Measurements from ENCODE around the gene NBEA.

NBEA gene

DNA sequence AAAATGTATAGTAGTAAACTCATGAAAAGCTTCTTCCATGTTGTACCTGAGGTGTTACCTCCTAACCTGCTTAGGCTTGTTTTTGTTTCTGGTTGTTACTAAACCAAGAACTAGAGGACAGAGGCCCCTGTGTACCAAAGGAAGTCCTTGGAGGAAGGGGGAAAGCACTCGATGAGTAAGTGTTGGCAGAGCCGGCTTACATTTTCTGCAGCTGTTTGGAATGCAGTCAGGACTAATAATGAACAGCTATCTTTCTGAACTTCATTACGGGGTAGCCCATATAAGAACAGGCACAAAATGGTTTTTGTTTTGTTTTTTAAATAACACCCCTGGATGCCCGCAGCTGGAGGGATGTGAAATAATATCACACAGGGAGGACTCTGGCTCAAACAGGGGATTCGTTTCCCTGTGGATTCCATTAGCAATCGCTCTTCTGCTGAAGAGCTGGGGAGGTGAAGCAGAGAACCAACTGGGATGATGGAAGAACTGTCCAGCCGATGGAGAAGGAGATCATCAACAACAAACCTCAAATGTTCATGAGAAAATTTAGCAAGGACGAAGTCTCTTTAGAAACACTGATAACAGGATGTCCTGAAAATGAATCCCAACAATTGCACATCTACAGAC is 748.6 kb downstream of the NBEA start:
- DNase-seq, result no peak

DNA sequence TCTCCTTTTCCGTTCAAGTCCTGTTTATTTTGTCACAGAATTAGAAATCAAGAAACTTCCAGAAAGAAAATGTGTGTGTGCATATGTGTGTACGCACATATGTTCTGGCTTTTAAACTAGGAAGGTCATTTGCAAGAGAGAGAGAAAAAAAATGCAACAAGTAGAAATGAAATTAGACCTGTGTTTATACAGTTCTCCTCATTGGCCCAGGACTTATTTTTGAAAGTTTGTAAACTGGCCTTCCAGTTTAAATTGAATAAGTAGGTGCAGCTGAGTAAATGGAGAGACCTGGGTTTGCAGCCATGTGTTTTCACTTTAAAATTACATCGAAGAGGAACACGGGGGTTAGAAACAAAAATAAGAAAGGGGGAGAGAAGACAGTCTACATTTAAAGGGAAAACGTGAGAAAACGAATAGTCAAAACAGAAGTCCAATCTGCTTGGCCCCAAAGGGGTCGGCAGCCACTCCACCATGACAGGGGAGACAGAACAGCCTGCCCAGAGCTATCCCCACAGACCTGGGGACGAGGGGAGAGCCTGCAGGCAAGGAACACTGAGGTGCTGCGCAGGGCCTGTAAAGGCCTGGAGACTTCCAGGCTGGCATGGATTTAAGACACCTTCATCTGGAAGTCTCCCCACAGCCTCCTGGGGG is 751.2 kb downstream of the NBEA start:
- no peak for DNase-seq

DNA sequence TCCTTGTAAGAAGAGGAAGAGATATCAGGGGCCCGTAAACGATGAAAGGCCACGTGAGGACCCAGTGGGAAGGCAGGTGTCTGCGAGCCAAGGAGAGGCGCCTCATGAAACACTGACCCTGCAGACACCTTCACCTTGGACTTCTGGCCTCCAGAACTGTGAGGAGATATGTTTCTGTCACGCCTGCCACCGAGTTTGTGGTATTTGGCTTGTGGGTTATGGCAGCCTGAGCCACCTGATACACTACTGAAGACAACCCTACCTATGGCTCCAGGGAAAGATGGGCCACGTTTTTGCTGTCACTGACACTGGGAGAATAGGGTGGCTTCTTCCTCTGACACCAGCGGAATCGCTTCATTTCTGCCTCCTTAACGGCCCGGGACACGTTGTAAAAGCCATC is 752.0 kb downstream of the NBEA start:
- DNase-seq, result no peak

DNA sequence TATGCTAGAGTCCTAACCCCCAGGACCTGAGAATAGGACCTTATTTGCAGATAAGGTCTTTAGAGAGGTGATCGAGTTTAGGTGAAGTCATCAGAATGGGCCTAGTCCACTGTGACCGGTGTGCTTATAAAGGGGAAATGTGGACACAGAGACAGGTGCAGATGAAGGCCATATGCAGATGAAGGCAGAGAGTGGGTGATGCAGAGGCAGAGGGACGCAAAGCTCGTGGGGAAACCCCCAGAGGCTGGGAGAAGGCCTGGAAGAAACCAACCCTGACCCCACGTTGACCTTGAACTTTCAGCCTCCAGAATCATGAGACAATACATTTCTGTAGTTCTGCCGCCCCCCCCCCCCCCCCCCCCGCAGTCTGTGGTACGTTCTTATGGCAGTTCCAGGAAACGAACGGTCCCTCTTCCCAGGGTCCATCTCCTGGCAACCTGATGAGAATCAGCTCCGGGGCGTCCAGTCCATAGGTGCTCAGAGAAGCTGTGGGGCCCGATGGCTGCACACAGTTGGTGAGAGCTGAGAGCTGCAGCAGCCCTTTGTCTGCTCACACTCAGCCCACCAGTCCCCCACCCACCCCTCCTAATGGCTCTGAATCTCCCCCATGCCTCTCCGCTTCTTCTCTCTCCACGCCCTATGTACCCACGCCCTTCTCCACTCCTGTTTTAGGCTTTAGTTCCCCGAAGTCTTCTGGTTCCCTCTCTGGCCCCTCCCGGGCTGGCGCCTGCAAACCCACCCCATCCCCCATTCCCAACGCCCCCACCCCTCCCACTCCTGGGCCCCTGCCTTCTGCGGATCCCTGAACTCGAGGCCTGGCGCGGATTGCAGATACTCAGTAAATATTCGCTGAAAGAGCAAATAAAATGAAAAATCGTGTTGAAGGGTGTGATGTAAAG is 752.7 kb downstream of the NBEA start:
- DNase-seq, result no peak

DNA sequence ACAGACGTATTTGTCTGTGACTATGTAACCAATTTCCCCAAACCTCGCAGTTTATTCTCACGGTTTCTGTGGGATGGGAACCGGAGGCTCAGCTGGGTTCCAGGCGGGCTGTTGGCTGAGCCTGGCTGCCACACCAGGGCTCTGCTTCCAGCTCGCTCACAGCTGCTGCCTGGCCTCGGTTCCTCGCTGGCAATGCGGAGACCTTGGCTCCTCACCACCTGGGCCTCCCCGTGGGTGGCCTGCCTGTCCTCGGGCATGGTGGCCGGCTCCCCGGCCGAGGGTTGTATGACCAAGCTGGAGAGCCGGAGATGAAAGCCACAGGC is 753.3 kb downstream of the NBEA start:
- DNase-seq, result no peak

DNA sequence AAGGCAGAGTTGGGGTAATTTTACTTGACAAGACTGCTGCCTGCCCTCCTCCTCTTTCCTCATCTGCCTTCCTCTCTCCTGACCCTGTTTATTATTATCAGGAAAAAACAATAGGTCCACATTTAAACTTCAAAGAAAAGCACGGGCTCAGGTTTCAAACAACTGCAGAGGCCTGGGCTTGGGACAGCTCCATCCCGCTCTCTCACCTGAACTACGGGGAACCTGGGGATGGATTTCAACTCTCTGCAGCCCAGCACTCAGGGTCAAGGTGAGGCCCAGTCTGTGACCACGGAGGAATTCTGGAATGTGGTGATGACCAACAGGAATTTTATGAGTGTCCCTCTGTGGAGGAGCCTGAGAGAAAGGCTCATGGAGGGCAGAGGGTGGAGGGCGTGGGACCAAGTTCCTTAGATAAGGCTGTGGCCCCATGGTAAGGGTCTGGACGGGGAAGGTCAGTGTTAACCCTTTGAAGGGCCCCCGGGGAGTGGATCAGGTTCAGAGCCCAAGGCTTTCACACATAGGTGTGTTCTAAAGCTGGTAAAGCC is 755.2 kb downstream of the NBEA start:
- DNase-seq, result no peak

DNA sequence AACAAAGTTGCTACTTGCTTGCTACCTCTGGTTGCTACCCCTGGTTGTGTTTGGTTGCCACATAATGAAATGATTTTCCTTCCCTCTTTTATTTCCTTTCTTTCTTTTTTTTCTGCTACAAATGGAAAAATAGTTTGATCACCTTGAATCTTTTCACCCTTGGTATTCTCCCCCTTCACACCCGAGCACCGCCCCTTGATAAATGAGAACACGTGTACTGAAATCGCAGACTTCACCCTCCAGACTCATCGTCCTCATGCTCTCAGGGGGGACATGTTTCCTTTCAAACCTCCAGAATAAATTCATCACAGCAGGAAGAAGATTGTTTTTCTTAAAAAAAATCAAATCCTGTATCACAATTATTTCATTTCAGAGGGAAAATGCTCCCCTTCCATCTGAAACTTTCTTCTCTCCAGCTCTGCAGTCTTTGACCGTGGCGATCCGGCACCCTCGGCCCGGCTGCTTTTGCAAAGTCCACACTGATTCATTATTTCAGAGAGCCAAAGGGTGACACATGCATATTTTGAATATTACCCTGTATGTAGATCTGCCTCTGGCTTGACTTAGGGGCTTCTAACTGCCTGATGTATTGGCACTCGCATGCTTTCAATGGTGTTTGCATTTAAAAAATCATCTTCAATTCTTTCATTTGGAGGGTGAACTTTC is 757.0 kb downstream of the NBEA start:
- no peak for DNase-seq

DNA sequence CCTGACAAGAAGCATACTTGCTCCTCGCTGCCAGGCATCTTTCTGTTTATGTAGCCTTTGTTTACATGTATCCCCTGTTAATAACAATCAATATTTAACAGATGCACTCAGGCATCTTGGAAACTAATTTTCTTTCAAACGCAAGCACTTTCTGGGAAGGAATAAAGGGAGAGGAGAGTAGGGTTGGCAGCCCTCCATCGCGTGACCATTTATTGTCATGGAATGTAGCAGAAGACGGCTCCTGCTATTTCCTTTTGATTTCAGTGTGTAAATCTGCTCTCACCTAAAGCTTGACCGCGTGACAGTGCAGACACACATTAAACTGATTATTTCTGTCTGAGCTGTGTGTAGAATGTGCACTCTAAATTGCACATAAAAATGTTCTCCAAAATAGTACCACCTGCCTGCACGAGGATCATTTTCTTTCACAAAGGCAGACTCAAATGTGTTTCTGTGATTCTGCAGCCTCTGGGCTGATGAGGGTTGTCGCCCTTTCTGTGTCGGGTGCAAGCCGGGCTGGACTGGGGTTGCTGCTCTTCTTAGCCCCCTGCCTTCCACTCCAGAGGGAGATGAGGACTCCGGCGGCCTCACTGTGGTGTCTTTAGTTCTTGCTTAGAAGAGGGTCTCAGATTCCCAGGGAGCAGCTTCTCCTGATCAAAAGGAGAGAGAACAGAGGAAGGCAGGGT is 757.9 kb downstream of the NBEA start:
- DNase-seq, result no peak

DNA sequence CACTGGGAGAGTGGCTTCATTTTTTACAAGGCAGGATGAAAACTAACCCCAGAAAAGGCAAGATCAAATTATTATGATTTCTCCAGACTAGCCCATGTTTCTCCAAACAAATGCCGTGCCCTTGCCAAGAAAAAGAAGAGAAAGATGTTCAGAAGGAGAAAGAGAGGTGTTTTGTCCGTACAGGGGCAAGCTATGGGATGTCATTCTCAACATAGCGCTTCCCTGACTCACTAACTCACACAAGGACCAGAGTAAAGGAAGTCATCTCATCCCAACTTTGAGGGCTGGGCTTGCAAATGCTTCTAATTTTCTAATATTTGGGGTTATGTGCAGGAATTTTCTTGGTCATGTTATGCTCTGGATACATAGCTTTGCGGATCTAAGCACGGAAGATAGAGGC is 758.6 kb downstream of the NBEA start:
- no peak for DNase-seq

DNA sequence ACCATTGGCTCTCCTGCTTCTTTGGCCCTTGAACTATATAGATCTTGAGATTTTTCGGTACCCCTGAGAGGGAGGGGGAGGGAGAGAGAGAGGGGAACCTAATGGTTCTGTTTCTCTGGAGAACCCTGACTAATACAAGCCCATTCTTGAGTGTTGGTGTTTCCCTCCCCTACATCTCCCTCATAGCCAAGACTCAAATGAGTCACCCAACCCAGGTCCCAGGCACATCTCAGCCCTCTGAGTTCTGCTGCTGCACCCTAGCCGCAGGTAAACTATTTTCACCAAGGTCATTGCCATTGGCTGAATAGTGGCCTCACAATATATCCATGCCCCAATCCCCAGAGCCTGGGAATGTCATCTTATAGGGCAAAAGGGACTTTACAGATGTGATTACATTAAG is 760.2 kb downstream of the NBEA start:
- no peak for DNase-seq

DNA sequence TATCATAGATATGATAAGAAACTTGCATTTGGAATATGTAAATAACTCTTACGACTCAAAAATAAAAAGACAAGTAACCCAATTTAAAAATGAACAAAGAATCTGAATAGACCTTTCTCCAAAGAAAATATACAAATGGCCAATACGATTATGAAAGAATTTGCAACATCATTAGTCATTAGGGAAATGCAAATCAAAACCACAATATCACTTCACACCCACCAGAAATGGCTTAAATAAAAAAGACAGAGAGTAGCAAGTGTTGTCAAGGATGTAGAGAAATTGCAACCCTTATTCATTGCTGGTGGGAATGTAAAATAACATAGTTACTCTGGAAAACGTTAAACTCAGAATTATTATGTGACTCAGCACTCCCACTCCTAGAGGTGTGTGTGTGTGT is 761.0 kb downstream of the NBEA start:
- no peak for DNase-seq

DNA sequence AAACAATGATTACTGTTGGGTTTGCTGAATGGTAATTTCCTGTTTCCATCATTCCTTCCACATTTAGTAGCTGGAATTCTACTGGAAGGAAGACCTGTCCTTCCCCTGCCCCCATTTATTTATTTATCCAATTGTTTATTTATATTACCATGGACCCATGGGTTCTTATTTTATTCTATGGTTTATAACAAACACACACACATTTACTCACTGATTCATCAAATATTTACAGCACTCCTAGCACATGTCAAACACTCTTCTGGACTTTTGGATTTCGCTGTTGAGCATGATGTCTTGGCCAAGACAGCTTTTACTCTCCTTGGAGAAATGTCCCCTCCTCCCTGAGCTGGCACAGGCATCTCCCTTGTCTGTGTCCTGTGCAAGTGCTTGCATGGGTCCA is 762.3 kb downstream of the NBEA start:
- no peak for DNase-seq

DNA sequence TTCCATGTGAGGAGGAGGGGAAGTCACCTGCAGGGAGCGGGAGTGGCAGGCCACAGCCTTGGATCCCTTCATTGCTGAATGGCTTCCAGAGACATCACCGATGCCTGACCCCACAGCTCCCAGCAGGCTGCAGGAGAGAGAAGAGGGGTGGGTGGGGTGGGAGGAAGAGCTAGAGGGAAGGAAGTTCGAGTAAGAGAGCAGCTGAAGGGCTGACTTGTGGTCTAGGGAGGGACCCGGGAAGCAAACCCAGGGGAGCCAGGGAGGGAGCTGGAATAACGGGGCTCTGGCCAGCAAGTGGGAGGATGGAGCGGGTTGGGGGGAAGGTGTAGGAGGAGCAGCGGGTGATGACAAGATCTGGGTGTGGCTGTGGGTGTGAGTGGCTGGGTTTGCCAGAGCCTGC is 764.2 kb downstream of the NBEA start:
- DNase-seq, result no peak

DNA sequence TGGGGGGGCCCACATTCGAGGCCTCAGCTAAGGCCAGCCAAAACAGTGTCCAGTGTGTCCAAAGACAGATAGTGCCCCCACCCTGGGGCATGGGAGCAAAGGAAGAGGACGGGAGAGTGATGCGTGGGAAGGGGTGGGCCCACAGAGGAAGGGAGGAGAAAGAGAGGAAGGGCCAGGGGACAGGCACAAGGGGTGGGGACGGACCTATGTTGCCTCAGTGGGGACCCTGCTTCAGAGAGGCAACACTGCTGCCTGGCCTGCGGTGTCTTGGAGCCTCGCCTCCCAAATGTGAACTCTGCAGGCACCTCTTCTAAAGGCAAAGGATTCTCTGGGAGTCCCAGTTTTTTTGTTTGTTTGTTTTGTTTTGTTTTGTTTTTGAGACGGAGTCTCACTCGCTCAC is 764.7 kb downstream of the NBEA start:
- DNase-seq, result no peak

DNA sequence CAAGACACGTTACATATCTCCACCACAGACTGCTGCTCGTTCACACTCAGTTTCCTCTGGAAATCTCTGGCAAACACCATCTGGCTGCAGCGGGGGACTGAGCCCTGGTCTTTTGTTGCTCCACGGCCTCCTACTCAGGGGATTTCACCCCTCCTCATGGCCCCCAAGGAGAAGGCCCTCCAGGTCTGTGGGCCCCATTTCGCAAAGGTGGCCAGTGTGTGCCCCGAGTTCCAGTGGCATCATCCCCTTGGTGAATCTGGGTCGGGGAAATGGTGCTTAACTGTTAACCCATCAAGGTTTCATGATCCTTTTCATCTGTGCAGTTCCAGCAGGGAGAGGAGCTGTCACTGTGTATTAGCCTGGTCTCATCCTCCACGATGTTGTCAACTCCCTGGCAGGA is 769.8 kb downstream of the NBEA start:
- no peak for DNase-seq

DNA sequence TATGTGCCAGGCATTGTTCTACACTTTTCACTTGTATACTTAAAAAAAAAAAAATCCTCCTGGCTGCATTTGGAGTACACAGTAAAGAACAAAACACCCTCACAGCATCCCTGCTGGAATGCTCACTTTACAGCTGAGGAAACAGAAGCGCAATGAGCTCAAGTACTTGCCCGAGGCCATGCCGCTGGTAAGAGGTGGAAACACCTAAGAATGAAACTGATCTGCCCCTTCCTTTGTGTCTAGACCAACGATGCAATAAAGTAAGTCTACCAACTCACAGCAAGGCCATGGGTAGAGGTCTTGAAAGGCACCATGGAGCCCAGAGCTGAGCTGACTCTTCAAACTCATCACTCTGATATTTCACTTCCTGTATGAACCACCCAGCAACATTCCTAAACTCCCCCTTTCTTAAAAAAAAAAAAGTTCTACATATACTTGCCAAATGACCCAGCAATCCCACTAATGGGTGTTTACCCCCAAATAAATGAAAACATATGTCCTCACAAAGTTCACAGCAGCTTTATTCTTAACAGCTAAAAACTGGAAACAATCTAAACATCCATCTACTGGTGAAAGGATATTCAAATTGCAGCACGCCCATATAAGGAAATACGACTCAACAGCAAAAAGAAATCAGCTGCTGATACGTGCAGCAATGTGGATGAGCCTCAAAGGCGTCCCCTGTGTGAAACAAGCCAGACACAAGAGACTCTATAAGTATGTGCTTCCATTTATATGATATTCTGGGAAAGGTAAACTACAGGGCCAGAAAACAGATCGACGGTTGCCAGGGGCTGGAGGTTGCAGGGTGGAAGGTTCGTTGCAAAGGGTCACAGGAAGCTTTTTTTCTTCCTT is 771.1 kb downstream of the NBEA start:
- DNase-seq, result no peak

DNA sequence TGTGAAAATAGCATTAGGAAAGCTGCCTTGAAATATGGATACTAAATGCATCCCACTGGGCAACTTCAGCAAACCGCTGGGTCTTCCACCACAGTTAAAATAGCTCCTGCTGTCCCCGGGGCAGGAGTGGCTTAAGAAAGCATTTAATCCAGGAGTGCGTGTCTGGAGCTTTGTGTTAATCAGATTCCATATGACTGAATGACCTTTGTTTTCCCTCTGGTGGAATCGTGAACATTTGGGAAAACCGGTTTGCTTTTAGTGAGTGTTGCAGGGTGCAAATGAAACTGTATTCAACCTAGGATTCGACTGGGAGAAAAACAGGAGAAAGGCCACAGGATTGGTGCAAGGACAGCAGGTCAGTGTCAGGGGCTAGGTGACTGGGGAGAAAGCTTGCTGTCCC is 772.1 kb downstream of the NBEA start:
- DNase-seq, result no peak

DNA sequence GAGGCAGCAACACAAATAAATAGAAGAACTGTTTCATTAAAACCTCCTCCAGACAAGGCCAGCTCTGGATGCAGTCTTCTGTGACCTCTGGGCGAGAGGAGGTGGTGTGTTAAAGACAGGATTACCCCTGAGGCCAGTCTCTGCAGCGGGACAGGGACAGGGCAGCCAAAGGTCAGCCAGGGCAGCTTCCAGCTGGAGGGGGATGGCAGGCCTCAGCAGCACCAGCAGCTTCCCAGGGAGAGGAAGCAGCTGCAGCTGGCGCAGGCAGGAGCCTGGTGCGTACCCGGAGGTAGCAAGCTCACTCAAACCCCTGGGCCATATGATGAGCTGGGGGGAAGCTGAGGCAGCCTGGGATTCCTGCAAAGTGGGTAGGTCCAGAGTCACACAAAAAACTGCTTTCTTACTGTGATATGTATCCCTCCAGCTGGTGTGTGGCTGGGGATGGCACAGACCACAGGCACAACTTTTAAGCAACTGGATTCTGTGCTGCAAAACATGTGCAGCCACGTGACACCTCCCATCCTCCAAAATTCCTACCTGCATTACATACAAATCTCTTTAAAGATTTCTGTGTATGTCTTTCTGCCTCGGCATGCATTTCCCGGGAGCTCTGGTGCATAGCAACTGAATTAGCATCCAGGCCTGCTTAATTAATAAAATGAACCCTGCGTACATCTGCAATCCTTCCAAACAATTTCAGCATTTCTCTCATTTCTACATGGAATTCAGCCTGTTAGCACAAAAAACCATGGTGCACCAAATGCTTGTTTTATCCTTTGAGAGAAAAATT is 772.7 kb downstream of the NBEA start:
- DNase-seq, result no peak

DNA sequence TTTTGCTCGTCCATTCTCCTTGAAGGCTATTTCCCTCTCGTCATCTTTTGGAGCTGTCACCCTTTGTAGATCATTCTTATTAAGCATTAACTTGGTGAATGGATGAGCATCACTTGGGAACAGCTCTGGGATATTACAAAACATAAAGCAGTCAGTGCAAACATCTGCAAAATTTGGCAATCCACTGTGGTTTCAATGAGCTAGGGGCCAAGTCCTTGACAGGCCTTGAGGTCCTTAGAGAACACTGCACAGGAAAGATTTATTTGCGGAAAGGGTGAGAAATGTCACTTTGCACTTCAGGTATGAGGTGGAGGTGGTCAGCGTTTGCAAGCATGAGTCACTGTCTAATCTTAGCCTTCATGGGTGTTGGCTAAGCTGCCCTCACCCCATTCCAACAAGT is 774.1 kb downstream of the NBEA start:
- DNase-seq, result no peak

DNA sequence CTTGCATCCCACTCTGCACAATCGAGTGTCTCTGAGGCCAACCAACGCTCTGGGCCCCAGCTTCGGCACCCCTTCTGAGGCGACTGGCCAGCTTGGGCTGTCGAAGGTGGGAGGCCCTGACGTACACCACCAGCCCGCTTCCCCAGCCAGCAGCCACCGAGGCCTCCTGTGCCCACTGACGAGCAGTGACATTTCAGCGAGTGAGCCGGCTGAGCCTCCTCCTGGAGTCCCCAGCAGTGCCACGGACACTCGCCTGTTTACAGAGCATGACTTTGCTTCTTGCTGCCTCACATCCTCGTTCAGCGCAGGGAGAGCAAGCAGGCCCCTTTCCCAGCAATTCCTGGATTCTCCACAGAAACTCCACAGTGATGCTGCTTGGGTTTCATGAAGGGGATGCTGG is 774.7 kb downstream of the NBEA start:
- no peak for DNase-seq

DNA sequence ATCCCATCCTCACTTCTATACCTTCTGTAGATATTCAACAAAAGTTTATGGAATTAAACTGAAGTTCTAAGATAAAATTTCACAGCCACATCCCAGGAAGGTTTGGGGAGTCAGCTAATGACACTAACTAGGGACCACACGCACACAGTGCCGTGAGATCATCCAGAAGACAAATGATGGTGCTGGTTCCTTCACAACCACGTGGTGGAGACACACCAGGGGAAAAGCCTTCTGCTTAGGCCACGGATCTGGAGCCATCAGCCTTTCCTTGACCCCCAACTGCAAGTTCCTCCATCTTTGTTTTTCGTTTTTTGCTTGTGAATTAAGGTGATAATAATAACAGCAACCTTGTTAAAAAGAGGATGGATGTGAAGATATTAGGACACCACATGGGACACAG is 776.0 kb downstream of the NBEA start:
- no peak for DNase-seq

Measured in NCI-H526 treated with DMSO at 0.1 percent for 48 hours (cell line).